ENCODE data around the gene GNB1.

GRCh38 chr1:1883092-1883873, 7.6 kb downstream of the GNB1 start:
- TF ChIP-seq EZH2 (IDR thresholded peaks at IDR 0.05; ENCODE audit: borderline replicate concordance, low read depth, low read length, poor library complexity, severe bottlenecking): no peak
- no peak for TF ChIP-seq CTCF (conservative IDR thresholded peaks at IDR 0.05; ENCODE audit: low read depth, low read length)
